Aorta (tissue), 5 donors: ENCODE data around the gene TMEM179. TPM values are rescaled to one million over a fixed set of nuclear protein-coding genes. Genes with fewer than 3 reads are reported as not detected.
A peak's percentile ranks its signal among the peaks of the same experiment; 100 is the strongest.

ENCODE experiments used
- ATAC-seq: fragments of 200-7000 bp; cut with Tn5 transposase; one replicate; pipeline ENCODE4 v1.9.1; 2022; ENCODE audit warnings: moderate library complexity; ENCODE audit not compliant: low FRiP score
- DNase-seq, 2 donors: peaks; one replicate each; pipeline ENCODE4 v3.0.0-alpha.2; 2020
- H3K27ac ChIP-seq, 2 donors: one replicate each; pipeline ENCODE4 v1.5.1; 2013; ENCODE audit warnings: low read length in 2 of 2, mild to moderate bottlenecking in 2 of 2, moderate library complexity in 2 of 2, control low read depth in 1 of 2, inconsistent platforms in 1 of 2, low read depth in 1 of 2
- H3K27me3 ChIP-seq, 2 donors: one replicate each; pipeline ENCODE4 v1.6.1; 2013; ENCODE audit warnings: control low read depth in 1 of 2, low read length in 1 of 2, mild to moderate bottlenecking in 1 of 2, moderate library complexity in 1 of 2; ENCODE audit not compliant: insufficient read depth in 2 of 2, control insufficient read depth in 1 of 2
- H3K36me3 ChIP-seq, 2 donors: one replicate each; pipeline ENCODE4 v1.6.1; 2013; ENCODE audit warnings: control low read depth in 1 of 2, low read length in 1 of 2, mild to moderate bottlenecking in 1 of 2; ENCODE audit not compliant: insufficient read depth in 2 of 2, control insufficient read depth in 1 of 2
- H3K4me1 ChIP-seq, 2 donors: one replicate each; pipeline ENCODE4 v1.6.1; 2013; ENCODE audit warnings: low read length in 2 of 2, control low read depth in 1 of 2, mild to moderate bottlenecking in 1 of 2, moderate library complexity in 1 of 2; ENCODE audit not compliant: insufficient read depth in 2 of 2, control insufficient read depth in 1 of 2
- H3K4me3 ChIP-seq, 2 donors: one replicate each; pipeline ENCODE4 v1.5.1; 2013; ENCODE audit warnings: low read length in 2 of 2, control low read depth in 1 of 2, mild to moderate bottlenecking in 1 of 2
- H3K9me3 ChIP-seq: one replicate; pipeline ENCODE4 v1.6.1; 2013; ENCODE audit warnings: mild to moderate bottlenecking, low read length; ENCODE audit not compliant: control insufficient read depth
- WGBS, 2 donors: extraction: QIAGEN DNeasy Blood & Tissue Kit; methylation state at CpG; one replicate each; pipeline ENCODE4 v1.1.7; 2013; 5-methylcytosine and 5-hydroxymethylcytosine counted together
- intact Hi-C, 2 donors: fragments of 100-400 bp; cut with DNase I; formaldehyde crosslinking; loops; one replicate each; pipeline versions ENCODE4 v1.14.2 to v1.15.0; 2022
- polyA plus RNA-seq, 2 donors: library from polyadenylated mRNA; stranded (reverse); fragments of 200-250 nt; gene quantifications; one replicate each; pipeline ENCODE4 v1.2.3, GENCODE V29; 2013
- total RNA-seq, 2 donors: library from RNA; stranded (reverse); fragmentation: NEBNext Ultra II Directional; extraction: Animal tissue kit (Norgen Biotek cat#: 25700); gene quantifications; one replicate each; pipeline ENCODE4 v1.2.1, GENCODE V29; 2021
- donor health status: healthy with polysubstance abuse.
- donor health status: Bipolar disorder and iron deficiency.
- donor health status: DM: no; HTN: no; CAD: no.
- donor health status: DM: no; HTN: no; CAD: no.
- donor health status: DM: yes; HTN: yes; CAD: no.

TMEM179 gene
- total and polyA plus RNA-seq, 4 donors: not detected

DNA sequence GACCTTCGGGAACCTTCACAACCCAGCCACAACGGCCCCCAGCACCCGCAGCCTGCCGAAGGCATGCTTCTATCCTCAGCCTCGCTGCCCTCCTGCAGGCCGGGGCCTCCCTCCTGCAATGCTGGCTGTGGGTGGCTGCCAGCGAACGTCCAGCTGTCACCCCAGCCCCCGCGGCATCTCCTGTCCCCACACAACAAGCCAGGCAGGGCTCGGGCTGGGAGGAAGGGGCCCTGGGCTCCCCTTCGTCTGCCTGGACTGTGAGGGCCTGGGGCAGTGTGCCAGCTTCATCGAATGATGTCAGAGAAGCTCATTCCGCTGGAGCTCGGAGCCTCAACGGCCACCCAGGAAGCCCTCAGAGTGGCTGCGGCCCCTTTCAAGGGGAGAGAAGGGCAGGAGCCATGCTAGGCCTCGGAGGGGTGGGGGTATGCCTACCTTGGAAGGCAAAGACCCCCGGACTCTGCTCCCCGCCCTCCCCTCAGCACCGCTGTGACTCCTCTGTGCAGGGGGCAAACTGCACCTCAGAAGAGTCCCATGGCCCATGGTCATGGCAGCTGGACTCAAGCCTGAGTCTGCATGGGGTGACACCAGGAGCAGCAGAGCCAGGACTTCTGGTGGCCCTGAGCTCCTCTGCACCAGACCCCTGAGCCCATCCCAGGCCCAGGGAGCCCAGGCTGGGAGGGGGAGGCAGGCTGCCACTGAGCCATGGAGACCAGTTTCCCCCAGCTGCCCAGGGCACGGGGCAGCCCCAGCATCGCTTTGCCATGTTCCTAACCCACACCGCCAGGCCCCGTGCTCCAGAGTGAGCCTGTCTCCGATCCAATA is 49.8 kb downstream of the TMEM179 start:
- no peaks in the 10 kb centered on the region for H3K36me3 ChIP-seq
- intact Hi-C loops: no loop called here
- DNase-seq (peak; percentile 46 to 64), ATAC-seq (no peak)
- H3K4me1 ChIP-seq: no peaks in the 10 kb centered on the region
- H3K27me3 ChIP-seq: no peaks in the 10 kb centered on the region
- 32 to 36% methylated on average over 25 to 26 of the region's 26 CpGs for WGBS, 2 donors
- H3K9me3 ChIP-seq: no peaks in the 10 kb centered on the region
- H3K4me3 ChIP-seq: no peak overlapping the region
- H3K27ac ChIP-seq: no peak overlapping the region

GRCh38 chr14:104554088-104554607 is 50.4 kb downstream of the TMEM179 start:
- DNase-seq: peak; percentile 20 to 32
- intact Hi-C loops: no loop called here
- Histone ChIP-seq H3K4me1 (no peaks in the 10 kb centered on the region), H3K36me3 (no peaks in the 10 kb centered on the region), H3K9me3 (no peaks in the 10 kb centered on the region), H3K4me3 (no peak overlapping the region), H3K27ac (no peak overlapping the region), H3K27me3 (no peaks in the 10 kb centered on the region)
- ATAC-seq: no peak
- 68 to 73% methylated on average over 11 to 12 of the region's 12 CpGs for WGBS, 2 donors

DNA sequence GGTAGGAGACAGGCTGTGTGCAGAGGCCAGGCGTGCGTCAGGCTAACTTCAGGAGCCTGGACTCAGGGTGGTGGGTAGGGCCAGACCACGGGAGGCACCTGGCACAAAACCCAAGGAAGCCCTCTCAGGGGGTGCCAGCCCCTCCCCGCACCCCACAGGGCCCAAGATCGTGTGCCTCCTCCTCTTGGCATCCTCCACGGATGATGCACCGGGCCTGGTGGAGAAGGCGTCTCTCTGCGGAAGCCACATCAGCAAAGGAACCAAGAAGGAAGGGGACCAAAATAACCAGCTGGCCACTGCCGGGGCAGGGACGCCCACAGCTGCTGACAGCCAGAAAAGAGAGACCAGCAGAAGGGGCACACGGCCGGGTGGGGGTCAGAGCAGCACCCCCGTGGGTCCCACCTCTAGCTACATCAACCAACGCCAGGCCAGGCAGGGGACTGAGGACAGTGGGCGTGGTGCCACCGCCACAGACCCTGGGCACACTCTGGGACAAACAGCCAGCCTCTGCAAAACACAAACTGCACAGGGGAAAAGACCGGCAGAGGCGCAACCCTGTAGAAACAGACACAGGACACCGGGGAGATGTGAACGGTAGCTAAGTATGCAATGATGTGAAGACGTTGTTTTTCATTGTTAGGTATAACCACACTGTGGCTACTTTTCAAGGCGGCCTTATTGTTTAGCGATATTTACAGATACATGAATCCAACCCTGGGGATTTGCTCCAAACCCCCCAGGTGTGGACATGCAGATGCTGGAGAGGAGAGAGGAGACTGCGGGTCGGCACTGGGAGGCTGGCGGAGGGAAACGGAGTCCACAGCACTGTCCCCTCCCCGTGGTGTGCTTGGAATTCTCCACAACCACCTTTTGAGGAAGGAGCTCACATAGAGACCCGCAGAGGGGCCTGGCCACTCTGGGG is 51.1 kb downstream of the TMEM179 start:
- no peaks in the 10 kb centered on the region for H3K9me3 ChIP-seq
- no peaks in the 10 kb centered on the region for H3K4me1 ChIP-seq
- ATAC-seq (no peak), DNase-seq (peak; percentile 35 to 59)
- H3K27ac ChIP-seq: no peak overlapping the region
- intact Hi-C loops: no loop called here
- no peak overlapping the region for H3K4me3 ChIP-seq
- no peaks in the 10 kb centered on the region for H3K36me3 ChIP-seq
- WGBS, 2 donors: 82% methylated on average over 30 of the region's 30 CpGs
- H3K27me3 ChIP-seq: no peaks in the 10 kb centered on the region

DNA sequence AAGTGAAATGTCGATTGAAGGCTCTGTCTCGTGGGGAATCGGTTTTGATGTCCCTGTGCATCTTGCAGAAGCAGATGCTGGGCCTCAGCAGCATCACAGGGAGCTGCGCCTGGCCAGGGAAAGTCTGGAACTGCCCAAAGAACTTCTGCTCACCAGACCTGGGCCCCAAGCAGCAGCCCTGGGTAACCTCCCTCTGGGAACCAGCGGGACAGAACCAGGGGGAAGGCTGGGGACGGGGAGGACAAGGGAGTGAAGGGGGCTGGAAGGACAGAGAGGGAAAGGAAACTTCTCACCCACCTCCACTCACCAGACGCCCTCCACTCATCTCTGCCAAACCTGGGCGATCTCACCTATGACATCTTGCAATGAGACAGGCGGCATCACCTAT is 51.8 kb downstream of the TMEM179 start:
- WGBS, 2 donors: 79 to 84% methylated on average over 9 of the region's 9 CpGs
- DNase-seq (peak in 1 of 2 donors; percentile 12), ATAC-seq (no peak)
- no peaks in the 10 kb centered on the region for H3K27me3 ChIP-seq
- H3K36me3 ChIP-seq: no peaks in the 10 kb centered on the region
- no peak overlapping the region for H3K4me3 ChIP-seq
- intact Hi-C loops: no loop called here
- H3K4me1 ChIP-seq: no peaks in the 10 kb centered on the region
- no peaks in the 10 kb centered on the region for H3K9me3 ChIP-seq
- no peak overlapping the region for H3K27ac ChIP-seq

DNA sequence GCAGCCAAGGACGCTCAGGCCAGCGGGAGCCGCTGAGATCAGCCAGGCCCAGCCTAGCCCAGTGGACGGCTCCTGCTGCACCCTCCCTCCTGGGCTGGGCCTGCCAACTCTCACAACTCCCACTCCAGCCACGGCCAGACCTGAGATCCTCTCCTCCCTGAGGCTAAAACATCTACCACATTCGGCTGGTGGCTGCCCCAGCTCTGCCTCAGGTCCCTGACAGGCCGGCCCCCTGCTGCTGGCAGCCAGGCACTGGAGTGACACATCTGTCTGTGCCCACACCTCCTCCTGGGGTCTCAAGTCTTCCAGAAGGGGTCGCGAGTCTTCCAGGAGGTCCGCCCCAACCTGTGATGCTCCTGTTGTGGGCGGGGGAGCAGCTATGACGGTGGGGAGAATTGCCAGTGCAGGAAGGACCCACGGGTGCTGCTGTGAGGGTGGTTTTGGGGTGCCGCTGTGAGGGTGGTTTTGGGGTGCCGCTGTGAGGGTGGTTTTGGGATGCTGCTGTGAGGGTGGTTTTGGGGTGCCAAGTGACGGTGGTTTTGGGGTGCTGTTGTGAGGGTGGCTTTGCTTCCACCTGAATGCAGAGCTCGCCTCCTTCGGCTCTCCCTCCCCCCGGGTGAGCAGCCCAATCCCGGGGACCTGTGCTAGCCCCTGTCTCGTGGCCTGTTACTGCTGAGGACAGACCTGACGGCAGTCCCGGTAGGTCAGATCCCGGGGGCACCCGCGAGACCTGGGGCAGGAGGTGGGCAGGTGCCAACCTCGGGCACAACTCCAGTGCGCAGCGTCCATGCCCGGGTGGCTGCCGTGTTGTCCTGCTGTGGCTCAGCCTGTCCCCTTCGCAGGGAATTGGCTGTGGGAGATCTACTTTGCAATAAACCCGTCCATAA is 52.5 kb downstream of the TMEM179 start:
- no peaks in the 10 kb centered on the region for H3K9me3 ChIP-seq
- DNase-seq (peak; percentile 21 to 68), ATAC-seq (no peak)
- no peaks in the 10 kb centered on the region for H3K27me3 ChIP-seq
- no peak overlapping the region for H3K4me3 ChIP-seq
- WGBS, 2 donors: 78% methylated on average over 33 of the region's 33 CpGs
- no peaks in the 10 kb centered on the region for H3K4me1 ChIP-seq
- no peaks in the 10 kb centered on the region for H3K36me3 ChIP-seq
- intact Hi-C loops: no loop called here
- no peak overlapping the region for H3K27ac ChIP-seq

GRCh38 chr14:104550861-104551728 is 53.5 kb downstream of the TMEM179 start:
- intact Hi-C loops: no loop called here
- Histone ChIP-seq H3K27me3 (no peaks in the 10 kb centered on the region), H3K36me3 (no peaks in the 10 kb centered on the region), H3K9me3 (no peaks in the 10 kb centered on the region), H3K4me3 (no peak overlapping the region), H3K4me1 (no peaks in the 10 kb centered on the region), H3K27ac (no peak overlapping the region)
- DNase-seq (no peak), ATAC-seq (no peak)
- WGBS, 2 donors: 78 to 82% methylated on average over 24 of the region's 24 CpGs

DNA sequence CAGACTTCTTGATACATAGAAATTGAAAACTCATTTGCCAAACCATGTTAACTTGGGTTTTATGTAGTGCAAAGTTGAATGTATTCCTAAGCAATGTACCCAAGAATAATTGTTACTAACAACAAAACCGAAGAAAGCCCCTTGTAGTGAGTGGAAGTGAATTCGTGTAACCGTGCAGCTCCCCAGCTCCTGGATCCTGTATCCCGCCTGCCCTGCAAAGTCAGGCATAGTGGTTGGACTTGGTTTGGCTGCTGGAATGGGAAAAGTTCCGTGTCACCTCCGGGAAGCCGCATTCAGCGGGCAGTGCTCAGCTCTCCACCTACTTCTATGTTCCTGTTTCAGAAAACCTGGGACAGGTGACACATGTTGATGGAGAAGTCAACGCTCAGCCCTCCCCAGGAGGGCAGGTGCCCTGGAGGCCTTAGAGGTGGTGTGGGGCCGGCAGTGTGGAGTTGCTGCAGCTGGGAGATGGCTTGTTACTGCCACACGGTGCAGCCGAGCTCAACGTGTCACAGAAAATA is 54.2 kb downstream of the TMEM179 start:
- H3K4me3 ChIP-seq: no peak overlapping the region
- no peaks in the 10 kb centered on the region for H3K9me3 ChIP-seq
- ATAC-seq: no peak
- WGBS, 2 donors: 84% methylated on average over 13 of the region's 13 CpGs
- no peaks in the 10 kb centered on the region for H3K36me3 ChIP-seq
- H3K27ac ChIP-seq: no peak overlapping the region
- no peaks in the 10 kb centered on the region for H3K4me1 ChIP-seq
- intact Hi-C loops: no loop called here
- DNase-seq: no peak
- no peaks in the 10 kb centered on the region for H3K27me3 ChIP-seq
